SK-N-SH (cell line): ENCODE results near the gene PLIN5. TPM values are rescaled to one million over a fixed set of nuclear protein-coding genes. Genes with fewer than 3 reads are reported as not detected.

Experiments
- CTCF ChIA-PET: fragments of 300-600, 350-600 bp; formaldehyde crosslinking; extraction: SDS; loops from one replicate; lab custom pipeline; 2021; lab: Yijun Ruan, JAX
- POLR2A ChIA-PET: fragments of 350-600 bp; sonication (Branson Sonifier 250); formaldehyde crosslinking; extraction: SDS; loops from one replicate; lab custom pipeline; 2020; ENCODE audit warnings: antibody characterized with exemption, inconsistent platforms; lab: Yijun Ruan, JAX
- DNase-seq: peaks from one replicate; pipeline ENCODE4 v3.0.0; 2012
- H2AFZ ChIP-seq: fragments of 200-600 bp; sonication (generic); 2 replicates; pipeline ENCODE4 v1.8.1; 2016; ENCODE audit warnings: antibody characterized with exemption, mild to moderate bottlenecking, low read depth
- H3F3A ChIP-seq: fragments of 200-600 bp; sonication (generic); replicated peaks from 2 replicates; pipeline ENCODE3; 2016; ENCODE audit warnings: antibody characterized with exemption, mild to moderate bottlenecking; ENCODE audit not compliant: insufficient read depth
- H3K27ac ChIP-seq, 2 experiments: fragments of 200-500 bp in 1 of 2; fragments of 200-600 bp in 1 of 2; sonication (Bioruptor generic) in 1 of 2; sonication (generic), shearing (Covaris generic) in 1 of 2; 2 replicates each; pipeline versions ENCODE4 v1.5.1 to v1.6.1; 2014 to 2016; ENCODE audit warnings: low read depth in 2 of 2, inconsistent platforms in 1 of 2, low read length in 1 of 2, mild to moderate bottlenecking in 1 of 2, mixed read lengths in 1 of 2
- H3K27me3 ChIP-seq: fragments of 200-600 bp; sonication (generic), shearing (Covaris generic); 2 replicates; pipeline ENCODE4 v1.6.1; 2016; ENCODE audit warnings: mixed run types; ENCODE audit not compliant: insufficient read depth
- H3K36me3 ChIP-seq, 2 experiments: fragments of 200-500 bp in 1 of 2; fragments of 200-600 bp in 1 of 2; sonication (Bioruptor generic) in 1 of 2; sonication (generic) in 1 of 2; replicated peaks in 1 of 2; 2 replicates each; pipeline versions ENCODE3 to v1.5.1; 2014 to 2016; ENCODE audit warnings: low read length in 1 of 2, mild to moderate bottlenecking in 1 of 2; ENCODE audit not compliant: insufficient read depth in 2 of 2, control insufficient read depth in 1 of 2
- H3K4me1 ChIP-seq, 2 experiments: fragments of 200-500 bp in 1 of 2; fragments of 200-600 bp in 1 of 2; sonication (Bioruptor generic) in 1 of 2; sonication (generic), shearing (Covaris generic) in 1 of 2; 2 replicates each; pipeline versions ENCODE4 v1.5.1 to v1.6.1; 2014 to 2016; ENCODE audit warnings: low read depth in 1 of 2, low read length in 1 of 2, mixed run types in 1 of 2; ENCODE audit not compliant: insufficient read depth in 2 of 2, control insufficient read depth in 1 of 2
- H3K4me2 ChIP-seq: fragments of 200-600 bp; sonication (generic), shearing (Covaris generic); 2 replicates; pipeline ENCODE4 v1.6.1; 2017; ENCODE audit warnings: mixed run types
- H3K4me3 ChIP-seq, 2 experiments: fragments of 200-500 bp in 1 of 2; fragments of 200-600 bp in 1 of 2; sonication (Bioruptor generic) in 1 of 2; sonication (generic), shearing (Covaris generic) in 1 of 2; 2 replicates each; pipeline versions ENCODE4 v1.5.1 to v1.8.1; 2014 to 2016; ENCODE audit warnings: low read depth in 2 of 2, inconsistent platforms in 1 of 2, low read length in 1 of 2, mild to moderate bottlenecking in 1 of 2, mixed read lengths in 1 of 2, moderate library complexity in 1 of 2
- H3K79me2 ChIP-seq: fragments of 200-600 bp; sonication (generic); 2 replicates; pipeline ENCODE4 v1.8.1; 2017; ENCODE audit warnings: mild to moderate bottlenecking; ENCODE audit not compliant: insufficient read depth
- H3K9ac ChIP-seq: fragments of 200-600 bp; sonication (generic); 2 replicates; pipeline ENCODE4 v1.6.1; 2017; ENCODE audit warnings: mixed run types
- H3K9me2 ChIP-seq: fragments of 200-600 bp; sonication (generic); 2 replicates; pipeline ENCODE4 v1.6.1; 2017; ENCODE audit warnings: mixed run types
- H3K9me3 ChIP-seq: fragments of 200-600 bp; sonication (generic); 2 replicates; pipeline ENCODE4 v1.6.1; 2017; ENCODE audit warnings: mixed run types, mild to moderate bottlenecking, moderate library complexity
- H4K20me1 ChIP-seq: fragments of 200-600 bp; sonication (generic); 2 replicates; pipeline ENCODE4 v1.6.1; 2017; ENCODE audit warnings: mild to moderate bottlenecking, mixed run types; ENCODE audit not compliant: insufficient read depth
- EP300 ChIP-seq, 2 experiments: IDR thresholded peaks; 2 replicates each; pipeline versions ENCODE4 v1.4.0 to v1.6.1; 2012; ENCODE audit warnings: borderline replicate concordance in 1 of 2, low read depth in 1 of 2, low read length in 1 of 2
- EZH2phosphoT487 ChIP-seq: fragments of 200-600 bp; sonication (generic); IDR thresholded peaks from 2 replicates; pipeline ENCODE4 v1.6.1; 2017; ENCODE audit warnings: low read depth, mixed run types, mild to moderate bottlenecking, antibody characterized with exemption, moderate library complexity, borderline replicate concordance
- GATA2 ChIP-seq: sonication (generic); formaldehyde crosslinking; IDR thresholded peaks from 2 replicates; pipeline ENCODE4 v1.5.0; 2020; ENCODE audit warnings: mild to moderate bottlenecking, missing genetic modification reagents
- JUND ChIP-seq: IDR thresholded peaks from 2 replicates; pipeline ENCODE4 v1.4.0; 2012
- MXI1 ChIP-seq: IDR thresholded peaks from 2 replicates; pipeline ENCODE4 v1.6.1; 2012; ENCODE audit warnings: mild to moderate bottlenecking, low read depth, low read length, improper control_type of control experiment
- NFIC ChIP-seq: IDR thresholded peaks from 2 replicates; pipeline ENCODE4 v1.4.0; 2012; ENCODE audit warnings: borderline replicate concordance
- NRF1 ChIP-seq: IDR thresholded peaks from 2 replicates; pipeline ENCODE4 v1.6.1; 2012; ENCODE audit warnings: low read depth, mild to moderate bottlenecking, low read length
- POLR2AphosphoS5 ChIP-seq: IDR thresholded peaks from 2 replicates; pipeline ENCODE4 v1.6.1; 2012; ENCODE audit warnings: low read depth, low read length
- RCOR1 ChIP-seq: fragments of 150-350 bp; IDR thresholded peaks from 2 replicates; pipeline ENCODE4 v1.6.1; 2017; ENCODE audit warnings: antibody characterized with exemption, low read length
- RFX5 ChIP-seq: IDR thresholded peaks from 2 replicates; pipeline ENCODE4 v1.6.1; 2012; ENCODE audit warnings: mild to moderate bottlenecking, improper control_type of control experiment, low read length
- SIN3A ChIP-seq: IDR thresholded peaks from 2 replicates; pipeline ENCODE4 v1.6.1; 2012; ENCODE audit warnings: low read depth, mild to moderate bottlenecking, low read length, moderate library complexity, borderline replicate concordance
- TAF1 ChIP-seq: IDR thresholded peaks from 2 replicates; pipeline ENCODE4 v1.6.1; 2012; ENCODE audit warnings: low read depth, mild to moderate bottlenecking, low read length, moderate library complexity, borderline replicate concordance
- TEAD4 ChIP-seq: IDR thresholded peaks from 2 replicates; pipeline ENCODE4 v1.4.0; 2012; ENCODE audit warnings: mild to moderate bottlenecking, borderline replicate concordance; ENCODE audit not compliant: insufficient read depth
- YY1 ChIP-seq: IDR thresholded peaks from 2 replicates; pipeline ENCODE4 v1.4.0; 2012; ENCODE audit warnings: low read depth, mild to moderate bottlenecking
- WGBS: methylation state at CpG from one replicate; pipeline ENCODE4 v1.1.6; 2017; ENCODE audit warnings: low lambda C conversion rate; 5-methylcytosine and 5-hydroxymethylcytosine counted together
- polyA plus RNA-seq, 3 experiments: library from polyadenylated mRNA; depleted of rRNA; stranded (reverse); fragments of >200 nt; gene quantifications; 2 replicates each; pipeline ENCODE4 v1.2.3, GENCODE V29; 2012
- TF ChIP-seq, protein P1 (sequence below): IDR thresholded peaks from 2 replicates; pipeline ENCODE4 v1.4.0; 2012; ENCODE audit warnings: low read depth, borderline replicate concordance
- TF ChIP-seq, protein P2 (sequence below): fragments of 200-600 bp; sonication (generic); IDR thresholded peaks from 2 replicates; pipeline ENCODE4 v1.6.1; 2017; ENCODE audit warnings: antibody characterized with exemption, mild to moderate bottlenecking, moderate library complexity
- TF ChIP-seq, protein P3 (sequence below): IDR thresholded peaks from 2 replicates; pipeline ENCODE4; 2012
- TF ChIP-seq, protein P4 (sequence below): fragments of 150-350 bp; IDR thresholded peaks from 2 replicates; pipeline ENCODE4 v1.6.1; 2016; ENCODE audit warnings: mild to moderate bottlenecking, low read depth, low read length

The PLIN5 gene
- polyA plus RNA-seq, 1 of the 3 experiments (the other 2 are of a cell fraction) = 0.59 TPM

DNA sequence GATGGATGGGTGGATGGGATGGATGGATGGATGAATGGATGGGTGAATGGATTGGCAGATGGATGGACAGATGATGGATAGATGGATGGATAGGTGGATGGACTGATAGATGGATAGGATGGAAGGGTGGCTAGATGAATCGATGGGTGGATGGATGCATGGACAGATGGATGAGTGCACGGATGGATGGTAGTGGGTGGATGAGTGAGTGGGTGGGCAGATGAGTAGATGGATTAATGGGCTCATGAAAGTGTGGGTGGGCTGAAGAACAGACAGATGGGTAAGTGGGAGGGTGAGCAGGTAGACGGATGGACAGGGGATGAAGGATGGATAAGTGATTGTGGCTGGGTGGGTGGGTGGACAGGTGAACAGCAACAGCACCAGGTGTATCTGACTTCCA lies 18.8 kb upstream of the PLIN5 start:
- no peak overlapping the region for H3K4me3 ChIP-seq
- H2AFZ ChIP-seq = no peak overlapping the region
- H3K9ac ChIP-seq = no peak overlapping the region
- H3K27ac ChIP-seq = no peak overlapping the region
- 45% methylated on average over 3 of the region's 3 CpGs for WGBS
- H3F3A ChIP-seq = peaks cover 11% of the 10 kb centered on the region
- POLR2A ChIA-PET = no interaction called here
- H3K27me3 ChIP-seq = no peaks in the 10 kb centered on the region; the same call in 1 of the 2 replicates
- no peaks in the 10 kb centered on the region for H3K79me2 ChIP-seq
- no peak for TF ChIP-seq EP300 (IDR thresholded peaks at IDR 0.05; ENCODE audit: borderline replicate concordance in 1 of 2, low read depth in 1 of 2, low read length in 1 of 2)
- TF ChIP-seq, protein P1, sequence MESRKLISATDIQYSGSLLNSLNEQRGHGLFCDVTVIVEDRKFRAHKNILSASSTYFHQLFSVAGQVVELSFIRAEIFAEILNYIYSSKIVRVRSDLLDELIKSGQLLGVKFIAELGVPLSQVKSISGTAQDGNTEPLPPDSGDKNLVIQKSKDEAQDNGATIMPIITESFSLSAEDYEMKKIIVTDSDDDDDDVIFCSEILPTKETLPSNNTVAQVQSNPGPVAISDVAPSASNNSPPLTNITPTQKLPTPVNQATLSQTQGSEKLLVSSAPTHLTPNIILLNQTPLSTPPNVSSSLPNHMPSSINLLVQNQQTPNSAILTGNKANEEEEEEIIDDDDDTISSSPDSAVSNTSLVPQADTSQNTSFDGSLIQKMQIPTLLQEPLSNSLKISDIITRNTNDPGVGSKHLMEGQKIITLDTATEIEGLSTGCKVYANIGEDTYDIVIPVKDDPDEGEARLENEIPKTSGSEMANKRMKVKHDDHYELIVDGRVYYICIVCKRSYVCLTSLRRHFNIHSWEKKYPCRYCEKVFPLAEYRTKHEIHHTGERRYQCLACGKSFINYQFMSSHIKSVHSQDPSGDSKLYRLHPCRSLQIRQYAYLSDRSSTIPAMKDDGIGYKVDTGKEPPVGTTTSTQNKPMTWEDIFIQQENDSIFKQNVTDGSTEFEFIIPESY = no peak
- TF ChIP-seq TEAD4 = no peak
- no peak for TF ChIP-seq NFIC
- TF ChIP-seq SIN3A = no peak
- TF ChIP-seq MXI1 = no peak
- no peak for TF ChIP-seq RCOR1
- TF ChIP-seq, protein P2, sequence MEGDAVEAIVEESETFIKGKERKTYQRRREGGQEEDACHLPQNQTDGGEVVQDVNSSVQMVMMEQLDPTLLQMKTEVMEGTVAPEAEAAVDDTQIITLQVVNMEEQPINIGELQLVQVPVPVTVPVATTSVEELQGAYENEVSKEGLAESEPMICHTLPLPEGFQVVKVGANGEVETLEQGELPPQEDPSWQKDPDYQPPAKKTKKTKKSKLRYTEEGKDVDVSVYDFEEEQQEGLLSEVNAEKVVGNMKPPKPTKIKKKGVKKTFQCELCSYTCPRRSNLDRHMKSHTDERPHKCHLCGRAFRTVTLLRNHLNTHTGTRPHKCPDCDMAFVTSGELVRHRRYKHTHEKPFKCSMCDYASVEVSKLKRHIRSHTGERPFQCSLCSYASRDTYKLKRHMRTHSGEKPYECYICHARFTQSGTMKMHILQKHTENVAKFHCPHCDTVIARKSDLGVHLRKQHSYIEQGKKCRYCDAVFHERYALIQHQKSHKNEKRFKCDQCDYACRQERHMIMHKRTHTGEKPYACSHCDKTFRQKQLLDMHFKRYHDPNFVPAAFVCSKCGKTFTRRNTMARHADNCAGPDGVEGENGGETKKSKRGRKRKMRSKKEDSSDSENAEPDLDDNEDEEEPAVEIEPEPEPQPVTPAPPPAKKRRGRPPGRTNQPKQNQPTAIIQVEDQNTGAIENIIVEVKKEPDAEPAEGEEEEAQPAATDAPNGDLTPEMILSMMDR = no peak
- no peaks in the 10 kb centered on the region for H3K9me2 ChIP-seq
- H3K9me3 ChIP-seq = no peaks in the 10 kb centered on the region
- H3K4me2 ChIP-seq = no peak overlapping the region
- no peaks in the 10 kb centered on the region for H3K36me3 ChIP-seq
- H3K4me1 ChIP-seq = peaks cover 0 to 8% of the 10 kb centered on the region in 2 experiments; a peak in 1 of 4 replicates
- no peaks in the 10 kb centered on the region for H4K20me1 ChIP-seq
- CTCF ChIA-PET = no interaction called here
- DNase-seq = no peak

DNA sequence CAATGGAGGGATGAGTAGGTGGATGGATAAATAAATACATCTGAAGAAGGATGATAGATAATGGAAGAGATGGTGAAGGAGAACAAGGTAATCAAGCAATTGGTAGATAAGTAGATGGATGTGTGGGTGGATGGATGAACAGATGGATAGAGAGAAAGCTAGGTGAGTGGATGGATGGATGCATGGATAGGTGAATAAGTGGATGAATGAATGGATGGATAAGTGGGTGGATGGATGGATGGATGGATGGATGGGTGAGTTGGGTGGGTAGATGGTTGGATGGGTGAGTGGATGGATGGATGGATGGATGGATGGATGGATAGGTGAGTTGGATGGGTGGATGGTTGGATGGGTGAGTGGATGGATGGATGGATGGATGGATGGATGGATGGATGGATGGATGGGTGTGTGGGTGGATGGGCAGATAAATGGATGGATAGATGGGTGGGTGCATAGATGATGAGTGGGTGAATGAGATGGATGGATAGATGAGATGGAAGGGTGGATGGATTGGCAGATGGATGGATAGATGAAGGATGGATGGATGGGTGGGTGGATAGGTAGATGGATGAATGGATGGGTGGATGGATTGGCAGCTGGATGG lies 18.2 kb upstream of the PLIN5 start:
- H3K4me2 ChIP-seq = no peak overlapping the region
- POLR2A ChIA-PET = no interaction called here
- no peaks in the 10 kb centered on the region for H3K9me3 ChIP-seq
- H3K27me3 ChIP-seq = no peaks in the 10 kb centered on the region; the same call in 1 of the 2 replicates
- H2AFZ ChIP-seq = no peak overlapping the region
- H3K4me3 ChIP-seq = no peak overlapping the region
- H3K9ac ChIP-seq = no peak overlapping the region
- no peaks in the 10 kb centered on the region for H3K9me2 ChIP-seq
- H4K20me1 ChIP-seq = no peaks in the 10 kb centered on the region
- peaks cover 7% of the 10 kb centered on the region for H3F3A ChIP-seq
- CTCF ChIA-PET = no interaction called here
- no peaks in the 10 kb centered on the region for H3K36me3 ChIP-seq
- H3K4me1 ChIP-seq = peaks cover 0 to 8% of the 10 kb centered on the region in 2 experiments; a peak in 1 of 4 replicates
- DNase-seq = no peak
- no peak overlapping the region for H3K27ac ChIP-seq
- TF ChIP-seq TAF1 (no peak), POLR2AphosphoS5 (no peak), YY1 (no peak), SIN3A (no peak), RFX5 (no peak), NFIC (no peak), EZH2phosphoT487 (no peak), GATA2 (CRISPR knock-in tag) (no peak), JUND (no peak), NRF1 (no peak)
- TF ChIP-seq, protein P3, sequence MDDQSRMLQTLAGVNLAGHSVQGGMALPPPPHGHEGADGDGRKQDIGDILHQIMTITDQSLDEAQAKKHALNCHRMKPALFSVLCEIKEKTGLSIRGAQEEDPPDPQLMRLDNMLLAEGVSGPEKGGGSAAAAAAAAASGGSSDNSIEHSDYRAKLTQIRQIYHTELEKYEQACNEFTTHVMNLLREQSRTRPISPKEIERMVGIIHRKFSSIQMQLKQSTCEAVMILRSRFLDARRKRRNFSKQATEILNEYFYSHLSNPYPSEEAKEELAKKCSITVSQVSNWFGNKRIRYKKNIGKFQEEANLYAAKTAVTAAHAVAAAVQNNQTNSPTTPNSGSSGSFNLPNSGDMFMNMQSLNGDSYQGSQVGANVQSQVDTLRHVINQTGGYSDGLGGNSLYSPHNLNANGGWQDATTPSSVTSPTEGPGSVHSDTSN = no peak
- TF ChIP-seq, protein P4, sequence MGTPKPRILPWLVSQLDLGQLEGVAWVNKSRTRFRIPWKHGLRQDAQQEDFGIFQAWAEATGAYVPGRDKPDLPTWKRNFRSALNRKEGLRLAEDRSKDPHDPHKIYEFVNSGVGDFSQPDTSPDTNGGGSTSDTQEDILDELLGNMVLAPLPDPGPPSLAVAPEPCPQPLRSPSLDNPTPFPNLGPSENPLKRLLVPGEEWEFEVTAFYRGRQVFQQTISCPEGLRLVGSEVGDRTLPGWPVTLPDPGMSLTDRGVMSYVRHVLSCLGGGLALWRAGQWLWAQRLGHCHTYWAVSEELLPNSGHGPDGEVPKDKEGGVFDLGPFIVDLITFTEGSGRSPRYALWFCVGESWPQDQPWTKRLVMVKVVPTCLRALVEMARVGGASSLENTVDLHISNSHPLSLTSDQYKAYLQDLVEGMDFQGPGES = no peak
- no peaks in the 10 kb centered on the region for H3K79me2 ChIP-seq
